Measurements from ENCODE around the gene TAL1. TPM values are rescaled to one million over a fixed set of nuclear protein-coding genes. Genes with fewer than 3 reads are reported as not detected.

TAL1 gene
- total RNA-seq, 4 donors from 2014 or later = 0.34 to 1.7 (median 1.2) TPM

DNA sequence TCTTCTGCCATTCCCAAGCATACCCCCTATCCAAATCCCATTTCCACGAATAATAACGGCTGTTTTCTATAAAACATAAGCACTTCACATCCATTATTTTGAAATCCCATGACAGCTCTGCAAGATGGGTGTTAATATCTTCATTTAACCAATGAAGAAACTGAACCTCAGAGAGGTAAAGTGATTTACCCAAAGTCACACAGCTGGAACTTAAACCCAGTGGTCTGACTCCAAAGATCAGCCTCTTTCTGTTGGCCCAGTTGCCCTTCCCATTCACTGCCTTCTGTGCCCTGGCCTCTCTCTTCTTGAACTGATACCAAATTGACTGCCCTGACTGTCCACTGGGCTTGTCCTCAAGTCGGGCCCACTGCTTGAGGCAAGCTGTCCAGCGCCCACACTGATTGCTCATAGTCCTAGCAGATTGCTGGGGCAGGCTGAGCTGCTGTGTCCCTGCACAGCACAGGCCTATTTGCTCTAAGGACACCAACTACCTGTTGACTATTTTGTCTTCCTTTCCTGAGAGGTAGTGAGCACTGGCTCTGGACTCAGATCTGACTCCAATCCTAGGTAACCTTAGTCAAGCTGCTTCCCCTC, 19.3 kb downstream of the TAL1 start:
- no peak overlapping the region for H3K27ac ChIP-seq
- WGBS = 85% methylated on average over 4 of the region's 4 CpGs

DNA sequence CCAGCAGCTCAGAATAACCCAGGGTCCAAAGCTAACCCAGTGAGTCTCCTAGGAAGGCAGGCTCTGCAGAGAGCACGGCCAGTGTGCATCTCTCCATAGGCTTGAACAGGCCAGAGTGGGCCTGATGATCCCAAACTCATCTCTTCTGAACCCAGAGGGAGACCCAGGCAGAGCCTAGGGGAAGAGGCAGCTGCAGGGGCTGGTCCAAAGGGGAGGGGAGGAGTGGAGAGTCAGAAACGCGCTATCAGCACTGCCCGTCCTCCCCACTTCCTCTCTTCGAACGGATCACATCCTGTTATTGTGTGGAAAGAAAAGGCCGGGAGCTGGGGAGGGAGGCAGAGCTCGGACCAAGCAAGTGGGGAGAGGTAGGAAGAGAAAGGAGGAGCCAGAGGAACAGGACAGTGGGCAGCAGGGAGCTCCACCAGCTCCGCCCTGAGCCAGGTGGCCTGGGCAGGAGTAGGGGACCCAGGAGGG, 20.2 kb downstream of the TAL1 start:
- 62% methylated on average over 9 of the region's 9 CpGs for WGBS
- no peak for DNase-seq (ENCODE audit: low spot score in 2 of 2)
- peaks cover 3% of the 10 kb centered on the region for H3K27me3 ChIP-seq
- H3K9me3 ChIP-seq = no peaks in the 10 kb centered on the region
- TF ChIP-seq, protein P1, sequence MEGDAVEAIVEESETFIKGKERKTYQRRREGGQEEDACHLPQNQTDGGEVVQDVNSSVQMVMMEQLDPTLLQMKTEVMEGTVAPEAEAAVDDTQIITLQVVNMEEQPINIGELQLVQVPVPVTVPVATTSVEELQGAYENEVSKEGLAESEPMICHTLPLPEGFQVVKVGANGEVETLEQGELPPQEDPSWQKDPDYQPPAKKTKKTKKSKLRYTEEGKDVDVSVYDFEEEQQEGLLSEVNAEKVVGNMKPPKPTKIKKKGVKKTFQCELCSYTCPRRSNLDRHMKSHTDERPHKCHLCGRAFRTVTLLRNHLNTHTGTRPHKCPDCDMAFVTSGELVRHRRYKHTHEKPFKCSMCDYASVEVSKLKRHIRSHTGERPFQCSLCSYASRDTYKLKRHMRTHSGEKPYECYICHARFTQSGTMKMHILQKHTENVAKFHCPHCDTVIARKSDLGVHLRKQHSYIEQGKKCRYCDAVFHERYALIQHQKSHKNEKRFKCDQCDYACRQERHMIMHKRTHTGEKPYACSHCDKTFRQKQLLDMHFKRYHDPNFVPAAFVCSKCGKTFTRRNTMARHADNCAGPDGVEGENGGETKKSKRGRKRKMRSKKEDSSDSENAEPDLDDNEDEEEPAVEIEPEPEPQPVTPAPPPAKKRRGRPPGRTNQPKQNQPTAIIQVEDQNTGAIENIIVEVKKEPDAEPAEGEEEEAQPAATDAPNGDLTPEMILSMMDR (IDR thresholded peaks at IDR 0.05) = no peak
- TF ChIP-seq POLR2A (IDR thresholded peaks at IDR 0.05) (no peak), EP300 (IDR thresholded peaks at IDR 0.05) (no peak), POLR2AphosphoS5 (IDR thresholded peaks at IDR 0.05) (no peak)
- no peak overlapping the region for H3K4me3 ChIP-seq
- peak overlapping the region; percentile 2 for H3K27ac ChIP-seq
- no peaks in the 10 kb centered on the region for H3K36me3 ChIP-seq
- no peaks in the 10 kb centered on the region for H3K4me1 ChIP-seq

More for the DNA sequence above, 19.3 kb downstream of the TAL1 start:
- peaks cover 3% of the 10 kb centered on the region for H3K27me3 ChIP-seq
- TF ChIP-seq POLR2AphosphoS5 (IDR thresholded peaks at IDR 0.05) = no peak
- TF ChIP-seq POLR2A (IDR thresholded peaks at IDR 0.05) = no peak
- no peak for TF ChIP-seq EP300 (IDR thresholded peaks at IDR 0.05)
- TF ChIP-seq, protein P1 (IDR thresholded peaks at IDR 0.05) = no peak
- no peaks in the 10 kb centered on the region for H3K36me3 ChIP-seq
- no peaks in the 10 kb centered on the region for H3K9me3 ChIP-seq
- no peaks in the 10 kb centered on the region for H3K4me1 ChIP-seq
- no peak overlapping the region for H3K4me3 ChIP-seq
- no peak for DNase-seq (ENCODE audit: low spot score in 2 of 2)

DNA sequence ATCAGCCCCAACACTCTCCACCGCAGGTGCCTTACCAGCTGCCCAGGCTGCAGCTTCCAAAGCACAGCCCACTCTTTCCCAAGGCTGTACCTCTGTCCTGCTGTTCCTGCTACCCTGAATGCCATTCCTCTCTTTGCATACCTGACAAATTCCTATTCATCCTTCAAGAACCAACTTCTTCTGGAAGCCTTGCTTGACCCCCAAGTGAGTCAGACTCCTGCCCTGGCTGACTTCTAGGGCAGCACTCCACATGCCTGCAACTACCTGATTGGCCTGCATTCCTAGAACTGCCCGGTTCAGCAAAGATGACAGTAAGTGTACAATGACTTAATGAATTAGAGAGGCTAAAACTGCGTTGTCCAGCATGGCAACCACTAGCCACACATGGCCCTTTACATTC, 21.4 kb downstream of the TAL1 start:
- Histone ChIP-seq H3K27me3 (peaks cover 3% of the 10 kb centered on the region), H3K27ac (no peak overlapping the region), H3K4me1 (no peaks in the 10 kb centered on the region), H3K36me3 (no peaks in the 10 kb centered on the region), H3K9me3 (no peaks in the 10 kb centered on the region), H3K4me3 (no peak overlapping the region)
- TF ChIP-seq EP300 (IDR thresholded peaks at IDR 0.05) (no peak), POLR2A (IDR thresholded peaks at IDR 0.05) (no peak), POLR2AphosphoS5 (IDR thresholded peaks at IDR 0.05) (no peak)
- WGBS = 80% methylated on average over 3 of the region's 3 CpGs
- DNase-seq (ENCODE audit: low spot score in 2 of 2) = no peak

DNA sequence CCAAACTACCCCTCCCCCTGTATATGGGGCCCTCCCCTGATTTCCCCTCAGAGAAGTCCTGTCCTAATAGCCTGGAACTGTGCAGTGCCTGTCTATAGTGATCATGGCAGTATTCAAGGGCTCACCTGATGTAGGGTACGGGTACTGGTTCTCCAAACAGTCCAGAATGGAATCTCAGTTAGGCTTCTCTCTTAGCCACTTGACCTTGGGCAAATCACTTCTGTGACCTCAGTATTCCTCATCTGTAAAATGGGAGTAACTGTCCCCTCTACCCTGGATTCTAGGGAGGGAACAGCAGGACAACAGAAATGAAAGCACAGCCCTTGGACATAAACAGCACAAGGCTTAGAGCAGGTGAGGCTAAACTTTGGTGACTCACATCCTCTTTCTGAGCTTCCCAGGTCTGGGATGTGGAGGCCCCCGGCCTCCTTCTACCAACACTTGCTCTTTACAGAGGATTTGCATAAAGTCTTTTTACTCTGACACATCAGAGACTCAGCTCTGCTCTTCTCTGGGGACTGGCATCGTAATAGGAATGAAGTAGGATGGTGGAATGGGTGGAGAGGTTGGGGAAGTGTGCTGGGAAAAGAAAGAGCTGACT, 22.2 kb downstream of the TAL1 start:
- H3K27ac ChIP-seq = no peak overlapping the region
- H3K36me3 ChIP-seq = no peaks in the 10 kb centered on the region
- 79% methylated on average over 3 of the region's 3 CpGs for WGBS

DNA sequence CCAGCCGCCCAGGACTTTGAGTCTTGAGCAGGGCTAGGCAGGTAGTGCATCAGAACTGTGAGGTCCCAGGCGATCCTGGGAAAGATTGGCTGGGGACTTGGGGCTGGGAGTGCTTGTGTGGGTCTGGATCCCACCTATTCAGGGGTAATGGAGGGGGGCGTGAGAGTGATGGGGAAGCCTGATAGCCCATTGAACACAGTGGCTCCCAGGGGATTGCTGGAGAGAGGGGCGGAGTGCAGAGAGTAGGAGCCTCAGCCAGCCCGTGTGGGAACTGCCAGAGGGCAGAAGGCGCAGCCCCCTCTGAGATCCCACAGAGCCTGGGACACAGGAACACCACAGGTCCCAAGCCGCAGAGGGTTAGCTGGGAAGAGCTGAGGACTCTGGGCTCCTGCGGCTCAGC, 22.9 kb downstream of the TAL1 start:
- Histone ChIP-seq H3K4me1 (no peaks in the 10 kb centered on the region), H3K36me3 (no peaks in the 10 kb centered on the region), H3K4me3 (no peak overlapping the region), H3K9me3 (no peaks in the 10 kb centered on the region), H3K27me3 (peaks cover 3% of the 10 kb centered on the region), H3K27ac (no peak overlapping the region)
- TF ChIP-seq POLR2AphosphoS5 (IDR thresholded peaks at IDR 0.05) = no peak
- TF ChIP-seq POLR2A (IDR thresholded peaks at IDR 0.05) = no peak
- TF ChIP-seq, protein P1 (IDR thresholded peaks at IDR 0.05) = no peak
- no peak for TF ChIP-seq EP300 (IDR thresholded peaks at IDR 0.05)
- no peak for DNase-seq (ENCODE audit: low spot score in 2 of 2)
- WGBS = 58% methylated on average over 8 of the region's 8 CpGs

More for the DNA sequence above, 22.2 kb downstream of the TAL1 start:
- no peak overlapping the region for H3K4me3 ChIP-seq
- DNase-seq (ENCODE audit: low spot score in 2 of 2) = no peak
- TF ChIP-seq, protein P1 (IDR thresholded peaks at IDR 0.05) = no peak
- H3K9me3 ChIP-seq = no peaks in the 10 kb centered on the region
- H3K27me3 ChIP-seq = peaks cover 3% of the 10 kb centered on the region
- H3K4me1 ChIP-seq = no peaks in the 10 kb centered on the region
